D721Med (cell line): Measurements from ENCODE around the gene CNTN4.

ENCODE experiments used
- DNase-seq: peaks from one replicate; pipeline ENCODE4 v3.0.0; 2011; ENCODE audit warnings: low spot score; ENCODE audit not compliant: insufficient read length
- FAIRE-seq: peaks from 2 replicates; lab custom pipeline; 2011; peaks lifted over from hg19 to GRCh38; lab: Jason Lieb, UNC
- TF ChIP-seq, protein P1 (sequence below): IDR thresholded peaks from 2 replicates; pipeline ENCODE4 v1.5.1; 2012; ENCODE audit warnings: mild to moderate bottlenecking, control low read depth; ENCODE audit not compliant: insufficient read depth; ENCODE audit errors: missing control alignments

Gene CNTN4

DNA sequence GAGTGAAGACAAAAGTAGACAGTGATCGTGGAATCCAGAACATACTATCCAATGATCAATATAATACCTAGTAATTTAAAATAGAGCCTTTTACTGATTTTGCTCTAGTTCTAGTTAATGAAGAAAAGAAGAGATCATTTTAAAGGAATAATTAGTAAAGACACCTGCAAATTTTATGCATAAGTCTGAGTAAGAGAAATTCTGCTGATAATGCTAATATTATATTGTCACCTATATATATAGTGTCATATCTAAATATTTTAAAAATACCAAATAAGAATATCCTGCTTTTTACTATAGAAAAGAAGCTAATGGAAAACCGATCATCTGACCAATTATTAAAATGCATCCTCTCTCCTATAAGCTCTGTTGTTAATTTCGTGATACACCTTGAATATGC is 152.1 kb downstream of the CNTN4 start:
- TF ChIP-seq, protein P1, sequence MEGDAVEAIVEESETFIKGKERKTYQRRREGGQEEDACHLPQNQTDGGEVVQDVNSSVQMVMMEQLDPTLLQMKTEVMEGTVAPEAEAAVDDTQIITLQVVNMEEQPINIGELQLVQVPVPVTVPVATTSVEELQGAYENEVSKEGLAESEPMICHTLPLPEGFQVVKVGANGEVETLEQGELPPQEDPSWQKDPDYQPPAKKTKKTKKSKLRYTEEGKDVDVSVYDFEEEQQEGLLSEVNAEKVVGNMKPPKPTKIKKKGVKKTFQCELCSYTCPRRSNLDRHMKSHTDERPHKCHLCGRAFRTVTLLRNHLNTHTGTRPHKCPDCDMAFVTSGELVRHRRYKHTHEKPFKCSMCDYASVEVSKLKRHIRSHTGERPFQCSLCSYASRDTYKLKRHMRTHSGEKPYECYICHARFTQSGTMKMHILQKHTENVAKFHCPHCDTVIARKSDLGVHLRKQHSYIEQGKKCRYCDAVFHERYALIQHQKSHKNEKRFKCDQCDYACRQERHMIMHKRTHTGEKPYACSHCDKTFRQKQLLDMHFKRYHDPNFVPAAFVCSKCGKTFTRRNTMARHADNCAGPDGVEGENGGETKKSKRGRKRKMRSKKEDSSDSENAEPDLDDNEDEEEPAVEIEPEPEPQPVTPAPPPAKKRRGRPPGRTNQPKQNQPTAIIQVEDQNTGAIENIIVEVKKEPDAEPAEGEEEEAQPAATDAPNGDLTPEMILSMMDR: no peak
- FAIRE-seq: no peak
- no peak for DNase-seq

- FAIRE-seq (no peak), DNase-seq (no peak)
- TF ChIP-seq, protein P1: no peak
Observed at GRCh38 chr3:2261747-2262146, 163.1 kb downstream of the CNTN4 start.

DNA sequence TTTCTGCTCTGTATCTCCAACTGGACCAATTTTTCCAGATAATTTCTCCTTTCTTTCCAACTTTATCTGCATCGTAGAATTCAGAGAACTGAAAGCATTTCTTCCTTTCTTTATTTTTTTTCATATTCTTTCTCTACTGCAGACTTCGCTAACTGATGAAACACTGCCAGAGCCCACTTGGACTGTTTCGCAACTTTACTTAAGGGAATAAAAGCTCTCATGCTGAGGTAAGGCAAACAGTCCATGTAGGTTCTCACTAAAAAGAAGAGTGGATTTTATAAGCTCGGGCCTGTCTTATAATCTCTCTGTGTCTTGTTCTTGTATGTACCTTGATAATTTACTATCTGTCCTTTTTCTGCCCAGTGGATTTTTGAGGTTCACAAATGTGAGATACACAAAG is 163.5 kb downstream of the CNTN4 start:
- DNase-seq (no peak), FAIRE-seq (no peak)
- TF ChIP-seq, protein P1: no peak

- TF ChIP-seq, protein P1: no peak
- DNase-seq: no peak
- FAIRE-seq: no peak
Observed at GRCh38 chr3:2266606-2267005, 167.9 kb downstream of the CNTN4 start.

- no peak for FAIRE-seq
- TF ChIP-seq, protein P1: peak; percentile 54
Observed at GRCh38 chr3:2268779-2269178, 170.1 kb downstream of the CNTN4 start.

GRCh38 chr3:2274526-2274925 is 175.9 kb downstream of the CNTN4 start:
- DNase-seq (no peak), FAIRE-seq (no peak)
- TF ChIP-seq, protein P1: no peak

More at GRCh38 chr3:2268779-2269178, 170.1 kb downstream of the CNTN4 start:
- no peak for DNase-seq

DNA sequence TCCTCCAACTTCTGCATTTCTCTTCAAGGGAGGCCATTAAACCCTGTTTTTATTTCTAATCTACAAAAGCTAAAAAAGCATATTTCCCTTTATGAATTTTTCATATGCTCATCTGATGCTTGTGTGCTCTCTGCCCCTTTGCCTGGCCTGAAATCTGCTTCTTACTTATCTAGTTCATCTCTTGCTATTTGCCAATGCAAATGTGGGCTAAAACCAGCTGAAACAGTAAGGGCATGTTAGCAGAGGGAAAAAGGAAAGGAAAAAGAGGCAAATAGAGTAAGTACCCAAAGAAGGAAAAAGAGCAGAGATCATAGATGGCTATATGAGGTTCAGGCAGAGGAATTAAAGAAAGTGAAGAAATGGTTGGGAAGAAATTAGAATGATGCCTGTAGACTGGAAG is 185.2 kb downstream of the CNTN4 start:
- DNase-seq: no peak

More for the DNA sequence above, 185.2 kb downstream of the CNTN4 start:
- no peak for FAIRE-seq
- TF ChIP-seq, protein P1: no peak
